ENCODE data around the gene PLCH1.

DNA sequence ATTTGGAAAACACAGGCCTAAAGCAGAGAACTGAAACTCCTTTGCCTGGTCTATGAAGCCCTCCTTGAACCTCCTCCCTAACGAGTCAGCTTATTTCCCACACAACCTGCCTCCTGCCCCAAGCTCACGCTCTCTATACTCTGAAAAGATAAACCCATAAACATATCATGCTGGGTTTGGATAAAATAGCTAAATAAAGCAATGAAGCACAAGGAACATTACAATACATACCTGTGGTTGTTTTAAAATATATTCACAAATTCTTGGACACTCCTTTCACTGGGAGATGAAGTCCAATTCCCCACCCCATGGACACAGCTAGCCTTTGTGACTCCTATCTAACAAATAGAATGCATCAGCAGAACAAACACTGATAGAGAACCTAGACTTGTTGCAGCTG, 98.2 kb downstream of the PLCH1 start:
- TF ChIP-seq, protein P1, sequence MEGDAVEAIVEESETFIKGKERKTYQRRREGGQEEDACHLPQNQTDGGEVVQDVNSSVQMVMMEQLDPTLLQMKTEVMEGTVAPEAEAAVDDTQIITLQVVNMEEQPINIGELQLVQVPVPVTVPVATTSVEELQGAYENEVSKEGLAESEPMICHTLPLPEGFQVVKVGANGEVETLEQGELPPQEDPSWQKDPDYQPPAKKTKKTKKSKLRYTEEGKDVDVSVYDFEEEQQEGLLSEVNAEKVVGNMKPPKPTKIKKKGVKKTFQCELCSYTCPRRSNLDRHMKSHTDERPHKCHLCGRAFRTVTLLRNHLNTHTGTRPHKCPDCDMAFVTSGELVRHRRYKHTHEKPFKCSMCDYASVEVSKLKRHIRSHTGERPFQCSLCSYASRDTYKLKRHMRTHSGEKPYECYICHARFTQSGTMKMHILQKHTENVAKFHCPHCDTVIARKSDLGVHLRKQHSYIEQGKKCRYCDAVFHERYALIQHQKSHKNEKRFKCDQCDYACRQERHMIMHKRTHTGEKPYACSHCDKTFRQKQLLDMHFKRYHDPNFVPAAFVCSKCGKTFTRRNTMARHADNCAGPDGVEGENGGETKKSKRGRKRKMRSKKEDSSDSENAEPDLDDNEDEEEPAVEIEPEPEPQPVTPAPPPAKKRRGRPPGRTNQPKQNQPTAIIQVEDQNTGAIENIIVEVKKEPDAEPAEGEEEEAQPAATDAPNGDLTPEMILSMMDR (conservative IDR thresholded peaks at IDR 0.05; ENCODE audit: low read length): no peak
- no peak for TF ChIP-seq EZH2phosphoT487 (IDR thresholded peaks at IDR 0.05; ENCODE audit: borderline replicate concordance, low read depth, low read length)

All from OCI-LY7 (cell line).